Measurements from ENCODE around the gene UBASH3A.

- no peak for TF ChIP-seq CTCF (IDR thresholded peaks at IDR 0.05)
- TF ChIP-seq POLR2A (IDR thresholded peaks at IDR 0.05) = no peak
These were observed 19.4 kb upstream of the UBASH3A start for GRCh38 chr21:42384156-42384945.
